ENCODE measurements around the gene PRPSAP1.
"Not testable (repeated sequence)": the region's sequence is repeated elsewhere in the genome, so short reads cannot be mapped to it uniquely, and the experiment has no call there.

GRCh38 chr17:76305135-76305454 is 48.6 kb downstream of the PRPSAP1 start:
- TF ChIP-seq CTCF, POLR2A (IDR thresholded peaks at IDR 0.05): not testable (repeated sequence)
